Astrocyte of the spinal cord (primary cell): Measurements from ENCODE around the gene PGM5.

Source experiments
- DNase-seq: peaks from one replicate; pipeline ENCODE4 v3.0.0; 2011; ENCODE audit warnings: low read depth, low spot score
- H3K4me3 ChIP-seq: 2 replicates; pipeline ENCODE4 v1.5.1; 2011; ENCODE audit warnings: low read depth, mild to moderate bottlenecking, low read length, moderate library complexity
- in situ Hi-C: cut with HindIII; loops from 2 replicates; pipeline ENCODE4 v1.10.0; 2017; ENCODE audit warnings: low sequenced_read_pairs
- TF ChIP-seq, protein P1 (sequence below): IDR thresholded peaks from 2 replicates; pipeline ENCODE4 v1.5.1; 2012; ENCODE audit warnings: low read depth, mild to moderate bottlenecking, low read length, inconsistent platforms

Gene PGM5

DNA sequence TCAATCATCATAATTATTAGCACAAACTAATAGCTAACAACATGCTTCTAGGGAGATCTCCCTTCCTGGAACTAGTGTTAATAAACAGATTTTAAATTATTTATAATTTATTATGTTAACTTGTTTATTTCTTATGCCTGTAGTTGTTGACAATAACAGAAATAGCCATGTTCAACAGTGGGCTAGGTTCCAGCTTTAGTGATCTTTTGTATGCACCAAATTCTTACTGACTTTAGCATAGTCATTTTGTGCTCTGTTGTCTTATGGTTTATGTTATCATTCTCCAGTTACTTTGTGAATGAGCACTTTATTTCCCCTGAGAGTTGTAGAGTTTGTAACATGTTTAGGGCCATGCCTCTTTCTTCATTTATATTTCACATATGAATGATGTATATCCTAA, 113.7 kb downstream of the PGM5 start:
- no peak overlapping the region for H3K4me3 ChIP-seq
- no peak for DNase-seq
- in situ Hi-C loops = no loop called here
- TF ChIP-seq, protein P1, sequence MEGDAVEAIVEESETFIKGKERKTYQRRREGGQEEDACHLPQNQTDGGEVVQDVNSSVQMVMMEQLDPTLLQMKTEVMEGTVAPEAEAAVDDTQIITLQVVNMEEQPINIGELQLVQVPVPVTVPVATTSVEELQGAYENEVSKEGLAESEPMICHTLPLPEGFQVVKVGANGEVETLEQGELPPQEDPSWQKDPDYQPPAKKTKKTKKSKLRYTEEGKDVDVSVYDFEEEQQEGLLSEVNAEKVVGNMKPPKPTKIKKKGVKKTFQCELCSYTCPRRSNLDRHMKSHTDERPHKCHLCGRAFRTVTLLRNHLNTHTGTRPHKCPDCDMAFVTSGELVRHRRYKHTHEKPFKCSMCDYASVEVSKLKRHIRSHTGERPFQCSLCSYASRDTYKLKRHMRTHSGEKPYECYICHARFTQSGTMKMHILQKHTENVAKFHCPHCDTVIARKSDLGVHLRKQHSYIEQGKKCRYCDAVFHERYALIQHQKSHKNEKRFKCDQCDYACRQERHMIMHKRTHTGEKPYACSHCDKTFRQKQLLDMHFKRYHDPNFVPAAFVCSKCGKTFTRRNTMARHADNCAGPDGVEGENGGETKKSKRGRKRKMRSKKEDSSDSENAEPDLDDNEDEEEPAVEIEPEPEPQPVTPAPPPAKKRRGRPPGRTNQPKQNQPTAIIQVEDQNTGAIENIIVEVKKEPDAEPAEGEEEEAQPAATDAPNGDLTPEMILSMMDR = no peak

DNA sequence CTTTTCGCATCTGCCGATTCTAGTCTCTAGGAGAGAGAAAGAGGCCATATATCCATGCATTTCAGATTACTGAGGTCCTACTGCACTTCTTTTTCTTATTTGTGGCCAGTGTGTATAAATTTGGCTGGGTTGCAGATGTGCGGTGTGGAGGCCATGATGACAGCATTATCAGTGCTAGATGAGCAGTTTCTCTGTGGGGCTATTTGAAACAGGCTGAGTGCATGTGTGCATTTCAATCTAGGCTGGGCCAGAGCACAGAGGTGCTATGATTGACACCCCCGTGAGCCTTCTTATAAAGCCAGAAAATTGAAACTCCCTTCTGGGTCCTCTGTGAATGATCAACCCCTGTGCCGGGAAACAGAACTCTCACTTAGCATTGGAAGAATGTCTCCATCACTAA, 114.2 kb downstream of the PGM5 start:
- TF ChIP-seq, protein P1 = no peak
- H3K4me3 ChIP-seq = no peak overlapping the region
- no peak for DNase-seq
- in situ Hi-C loops = no loop called here

DNA sequence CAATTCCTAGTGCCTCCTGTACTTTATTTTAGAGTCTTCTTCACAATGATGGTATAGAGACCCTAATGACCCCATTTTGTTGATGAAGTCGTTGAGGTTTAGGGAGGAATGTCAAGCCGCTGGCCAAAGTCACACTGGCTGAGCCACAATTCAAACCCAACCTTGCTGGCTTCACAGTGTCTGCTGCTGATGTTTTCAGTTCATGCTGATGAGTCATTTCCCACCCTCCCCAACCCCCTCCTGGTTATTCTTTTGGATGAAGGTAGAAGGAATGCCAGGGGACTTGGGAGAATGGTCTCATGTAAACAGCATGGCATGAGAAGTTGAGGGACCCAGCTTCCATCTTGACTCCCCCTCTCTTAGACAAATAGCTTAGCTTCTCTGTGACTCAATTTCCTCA, 115.7 kb downstream of the PGM5 start:
- no peak for DNase-seq
- TF ChIP-seq, protein P1 = no peak
- in situ Hi-C loops = no loop called here
- H3K4me3 ChIP-seq = no peak overlapping the region

DNA sequence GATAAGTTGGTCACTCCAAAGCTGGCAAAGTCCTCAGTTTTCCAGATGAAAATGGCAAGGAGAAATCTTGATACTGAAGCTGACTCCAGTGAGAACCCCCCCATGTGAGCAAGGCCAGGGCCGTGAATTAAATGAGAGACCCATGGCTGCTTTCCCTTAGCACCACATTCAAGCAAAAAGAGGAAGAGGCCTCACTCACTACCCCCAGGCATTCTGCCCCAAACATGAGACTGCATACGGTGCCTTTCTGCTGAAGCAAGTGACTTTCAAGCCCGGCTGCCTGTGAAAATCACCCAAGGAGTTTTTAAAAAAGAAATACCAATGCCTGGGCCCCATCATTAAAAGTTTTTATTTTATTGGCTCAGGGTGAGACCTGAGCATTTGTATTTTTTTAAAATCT, 117.4 kb downstream of the PGM5 start:
- in situ Hi-C loops = no loop called here
- DNase-seq = no peak
- H3K4me3 ChIP-seq = no peak overlapping the region
- TF ChIP-seq, protein P1 = no peak

DNA sequence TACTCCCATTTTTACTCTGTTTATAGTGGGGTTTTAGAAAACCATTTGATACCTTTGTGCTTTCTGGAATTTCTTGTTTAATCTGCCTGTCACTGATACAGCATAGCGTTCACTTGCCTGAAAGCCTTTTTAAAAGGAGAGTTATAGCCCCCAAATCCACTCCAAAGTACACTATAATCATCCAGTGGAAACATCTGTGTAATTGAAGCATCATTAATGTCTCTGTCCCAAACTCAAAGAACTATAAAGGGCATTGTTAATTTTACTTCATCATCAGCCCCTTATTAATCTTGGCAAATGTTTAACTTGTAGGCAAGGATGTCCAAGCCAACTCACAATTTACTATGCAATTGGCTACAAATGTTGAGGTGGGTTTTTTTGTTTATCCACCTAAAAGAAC, 120.0 kb downstream of the PGM5 start:
- in situ Hi-C loops = no loop called here
- DNase-seq = no peak
- TF ChIP-seq, protein P1 = no peak
- H3K4me3 ChIP-seq = no peak overlapping the region

DNA sequence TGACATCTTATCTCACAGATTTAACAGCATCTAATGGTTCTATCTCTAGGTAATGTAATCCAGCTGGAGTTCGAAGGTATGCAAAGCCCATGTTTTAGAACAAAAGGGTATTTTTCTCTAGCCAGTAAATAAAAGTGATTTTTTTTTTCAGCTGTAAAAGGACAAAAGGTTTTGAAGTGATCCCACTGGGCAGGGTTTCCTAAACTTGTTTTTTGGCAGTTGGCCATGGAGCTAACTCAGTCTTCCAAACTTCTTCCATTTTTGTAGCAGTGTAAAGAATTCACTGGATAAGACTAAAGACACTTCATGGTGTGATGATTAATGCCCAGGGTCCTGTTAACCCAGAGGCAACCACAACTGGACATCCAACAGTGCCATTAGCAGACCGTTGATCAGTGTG, 120.4 kb downstream of the PGM5 start:
- in situ Hi-C loops = no loop called here
- no peak overlapping the region for H3K4me3 ChIP-seq

More for the DNA sequence above, 120.4 kb downstream of the PGM5 start:
- TF ChIP-seq, protein P1 = no peak
- DNase-seq = no peak
